ENCODE data around the gene CEP162.

DNA sequence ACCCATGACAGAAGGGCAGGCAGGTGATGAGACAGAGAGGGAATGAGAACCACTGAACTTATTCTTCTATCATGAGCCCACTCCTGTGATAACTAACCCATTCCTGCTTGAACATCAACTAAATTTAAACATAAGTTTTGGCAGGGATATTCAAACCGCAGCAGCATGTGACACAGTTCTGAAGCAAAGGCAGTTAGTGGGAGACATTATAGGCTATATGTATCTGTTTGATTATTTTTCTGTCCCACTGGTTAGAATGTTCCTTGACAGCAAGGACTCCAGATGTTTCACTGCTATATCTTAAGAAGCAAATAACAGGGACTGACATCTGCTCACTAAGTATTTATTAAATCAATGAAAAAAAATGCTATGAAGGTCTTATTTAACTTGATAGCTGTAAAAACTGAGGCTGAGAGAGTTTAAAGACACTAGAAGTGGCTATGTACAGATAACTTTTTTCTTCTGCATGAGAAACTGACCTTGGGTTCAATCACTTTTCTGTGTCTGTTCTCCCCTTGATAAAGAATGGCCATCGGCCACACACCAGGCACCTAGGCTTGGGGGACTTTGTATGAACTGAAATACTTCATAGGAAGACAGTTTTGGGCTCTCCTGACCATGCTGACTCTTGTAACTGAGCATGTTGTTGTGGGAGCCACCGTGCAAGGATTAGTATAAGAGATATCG, 90.9 kb downstream of the CEP162 start:
- TF ChIP-seq, protein P1, sequence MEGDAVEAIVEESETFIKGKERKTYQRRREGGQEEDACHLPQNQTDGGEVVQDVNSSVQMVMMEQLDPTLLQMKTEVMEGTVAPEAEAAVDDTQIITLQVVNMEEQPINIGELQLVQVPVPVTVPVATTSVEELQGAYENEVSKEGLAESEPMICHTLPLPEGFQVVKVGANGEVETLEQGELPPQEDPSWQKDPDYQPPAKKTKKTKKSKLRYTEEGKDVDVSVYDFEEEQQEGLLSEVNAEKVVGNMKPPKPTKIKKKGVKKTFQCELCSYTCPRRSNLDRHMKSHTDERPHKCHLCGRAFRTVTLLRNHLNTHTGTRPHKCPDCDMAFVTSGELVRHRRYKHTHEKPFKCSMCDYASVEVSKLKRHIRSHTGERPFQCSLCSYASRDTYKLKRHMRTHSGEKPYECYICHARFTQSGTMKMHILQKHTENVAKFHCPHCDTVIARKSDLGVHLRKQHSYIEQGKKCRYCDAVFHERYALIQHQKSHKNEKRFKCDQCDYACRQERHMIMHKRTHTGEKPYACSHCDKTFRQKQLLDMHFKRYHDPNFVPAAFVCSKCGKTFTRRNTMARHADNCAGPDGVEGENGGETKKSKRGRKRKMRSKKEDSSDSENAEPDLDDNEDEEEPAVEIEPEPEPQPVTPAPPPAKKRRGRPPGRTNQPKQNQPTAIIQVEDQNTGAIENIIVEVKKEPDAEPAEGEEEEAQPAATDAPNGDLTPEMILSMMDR (IDR thresholded peaks at IDR 0.05; ENCODE audit: poor library complexity), result no peak
- TF ChIP-seq EZH2phosphoT487 (IDR thresholded peaks at IDR 0.05; ENCODE audit: low read depth, severe bottlenecking, unreplicated experiment), result no peak

Measured in hepatocyte (in vitro differentiated cells).